Measurements from ENCODE around the gene SOX18.

Gene SOX18

GRCh38 chr20:64078934-64079272, 29.5 kb upstream of the SOX18 start:
- no peak for TF ChIP-seq USF1 (IDR thresholded peaks at IDR 0.05)
- no peak for TF ChIP-seq CEBPB (IDR thresholded peaks at IDR 0.05)
- TF ChIP-seq, protein P1, sequence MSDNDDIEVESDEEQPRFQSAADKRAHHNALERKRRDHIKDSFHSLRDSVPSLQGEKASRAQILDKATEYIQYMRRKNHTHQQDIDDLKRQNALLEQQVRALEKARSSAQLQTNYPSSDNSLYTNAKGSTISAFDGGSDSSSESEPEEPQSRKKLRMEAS (IDR thresholded peaks at IDR 0.05) = no peak
- no peak for TF ChIP-seq FOXM1 (IDR thresholded peaks at IDR 0.05; ENCODE audit: borderline replicate concordance, low read depth)
- TF ChIP-seq TEAD4 (IDR thresholded peaks at IDR 0.05) = no peak
- TF ChIP-seq TAF1 (IDR thresholded peaks at IDR 0.05; ENCODE audit: low read depth) = no peak
- TF ChIP-seq ZBTB7A (IDR thresholded peaks at IDR 0.05; ENCODE audit: low read depth) = no peak; the same call in 1 of the 2 replicates
- TF ChIP-seq NFIC (IDR thresholded peaks at IDR 0.05) = no peak
- no peak for TF ChIP-seq YY1 (IDR thresholded peaks at IDR 0.05; ENCODE audit: low read depth)
- TF ChIP-seq EP300 (IDR thresholded peaks at IDR 0.05; ENCODE audit: borderline replicate concordance) = no peak
- no peak for TF ChIP-seq RAD21 (IDR thresholded peaks at IDR 0.05; ENCODE audit: low read depth)
- no peak for TF ChIP-seq CREB1 (IDR thresholded peaks at IDR 0.05; ENCODE audit: low read depth)
- no peak for TF ChIP-seq EGR1 (IDR thresholded peaks at IDR 0.05)
- TF ChIP-seq, protein P2, sequence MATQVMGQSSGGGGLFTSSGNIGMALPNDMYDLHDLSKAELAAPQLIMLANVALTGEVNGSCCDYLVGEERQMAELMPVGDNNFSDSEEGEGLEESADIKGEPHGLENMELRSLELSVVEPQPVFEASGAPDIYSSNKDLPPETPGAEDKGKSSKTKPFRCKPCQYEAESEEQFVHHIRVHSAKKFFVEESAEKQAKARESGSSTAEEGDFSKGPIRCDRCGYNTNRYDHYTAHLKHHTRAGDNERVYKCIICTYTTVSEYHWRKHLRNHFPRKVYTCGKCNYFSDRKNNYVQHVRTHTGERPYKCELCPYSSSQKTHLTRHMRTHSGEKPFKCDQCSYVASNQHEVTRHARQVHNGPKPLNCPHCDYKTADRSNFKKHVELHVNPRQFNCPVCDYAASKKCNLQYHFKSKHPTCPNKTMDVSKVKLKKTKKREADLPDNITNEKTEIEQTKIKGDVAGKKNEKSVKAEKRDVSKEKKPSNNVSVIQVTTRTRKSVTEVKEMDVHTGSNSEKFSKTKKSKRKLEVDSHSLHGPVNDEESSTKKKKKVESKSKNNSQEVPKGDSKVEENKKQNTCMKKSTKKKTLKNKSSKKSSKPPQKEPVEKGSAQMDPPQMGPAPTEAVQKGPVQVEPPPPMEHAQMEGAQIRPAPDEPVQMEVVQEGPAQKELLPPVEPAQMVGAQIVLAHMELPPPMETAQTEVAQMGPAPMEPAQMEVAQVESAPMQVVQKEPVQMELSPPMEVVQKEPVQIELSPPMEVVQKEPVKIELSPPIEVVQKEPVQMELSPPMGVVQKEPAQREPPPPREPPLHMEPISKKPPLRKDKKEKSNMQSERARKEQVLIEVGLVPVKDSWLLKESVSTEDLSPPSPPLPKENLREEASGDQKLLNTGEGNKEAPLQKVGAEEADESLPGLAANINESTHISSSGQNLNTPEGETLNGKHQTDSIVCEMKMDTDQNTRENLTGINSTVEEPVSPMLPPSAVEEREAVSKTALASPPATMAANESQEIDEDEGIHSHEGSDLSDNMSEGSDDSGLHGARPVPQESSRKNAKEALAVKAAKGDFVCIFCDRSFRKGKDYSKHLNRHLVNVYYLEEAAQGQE (IDR thresholded peaks at IDR 0.05; ENCODE audit: low read depth) = no peak
- no peak for TF ChIP-seq TCF12 (IDR thresholded peaks at IDR 0.05; ENCODE audit: low read depth)

GRCh38 chr20:64077876-64078551, 28.6 kb upstream of the SOX18 start:
- TF ChIP-seq ZBTB7A (IDR thresholded peaks at IDR 0.05; ENCODE audit: low read depth) (no peak), YY1 (IDR thresholded peaks at IDR 0.05; ENCODE audit: low read depth) (no peak), USF1 (IDR thresholded peaks at IDR 0.05) (no peak), TAF1 (IDR thresholded peaks at IDR 0.05; ENCODE audit: low read depth) (no peak), EGR1 (IDR thresholded peaks at IDR 0.05) (no peak)
- TF ChIP-seq, protein P2 (IDR thresholded peaks at IDR 0.05; ENCODE audit: low read depth) = no peak

DNA sequence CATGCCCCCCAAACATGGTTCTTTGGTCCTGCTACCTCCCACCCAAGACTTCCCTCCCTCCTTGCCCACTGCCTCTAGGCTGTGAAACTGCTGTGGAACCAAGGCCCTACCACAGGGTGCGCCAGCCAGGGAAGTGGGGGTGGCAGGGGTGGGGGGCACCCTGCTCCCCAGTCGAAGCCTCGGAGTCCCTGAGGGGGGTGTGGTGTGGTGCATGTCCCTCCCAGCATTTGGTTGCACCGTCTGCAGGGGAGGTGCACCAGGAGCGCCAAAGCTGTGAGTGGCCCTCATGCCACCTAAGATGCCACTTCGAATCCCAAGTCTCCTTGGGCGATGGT, 28.1 kb upstream of the SOX18 start:
- TF ChIP-seq EGR1 (IDR thresholded peaks at IDR 0.05) (no peak), NFIC (IDR thresholded peaks at IDR 0.05) (no peak)
- TF ChIP-seq, protein P2 (IDR thresholded peaks at IDR 0.05; ENCODE audit: low read depth) = no peak

GRCh38 chr20:64077094-64077493, 27.7 kb upstream of the SOX18 start:
- TF ChIP-seq, protein P1 (IDR thresholded peaks at IDR 0.05) = no peak
- no peak for TF ChIP-seq CEBPB (IDR thresholded peaks at IDR 0.05)
- TF ChIP-seq TAF1 (IDR thresholded peaks at IDR 0.05; ENCODE audit: low read depth) = no peak
- no peak for TF ChIP-seq CREB1 (IDR thresholded peaks at IDR 0.05; ENCODE audit: low read depth)
- TF ChIP-seq, protein P2 (IDR thresholded peaks at IDR 0.05; ENCODE audit: low read depth) = no peak
- no peak for TF ChIP-seq RAD21 (IDR thresholded peaks at IDR 0.05; ENCODE audit: low read depth)
- TF ChIP-seq TEAD4 (IDR thresholded peaks at IDR 0.05) = no peak

Data from Ishikawa (cell line).